Measurements from ENCODE around the gene MET.

GRCh38 chr7:116724560-116725231 lies 52.7 kb downstream of the MET start:
- TF ChIP-seq POLR2A (IDR thresholded peaks at IDR 0.05) (no peak), CTCF (IDR thresholded peaks at IDR 0.05) (no peak)
